Measurements from ENCODE around the gene GAS7. TPM values are rescaled to one million over a fixed set of nuclear protein-coding genes. Genes with fewer than 3 reads are reported as not detected.

The GAS7 gene
- total and polyA plus RNA-seq, 9 of the 15 experiments (the other 6 are each of a cell fraction or from before 2014, with no cell fraction given), result 0.11 to 0.33 TPM; not detected in 7

- intact Hi-C loops (cut with micrococcal nuclease) (no loop called here), in situ Hi-C loops (cut with MboI) (no loop called here)
- Histone ChIP-seq H3K27ac (ENCODE audit: extremely low read depth, low read depth, low read length) (no peak overlapping the region), H3K9me3 (replicated peaks; ENCODE audit: control insufficient read depth, insufficient read depth, low read depth, low read length) (no peaks in the 10 kb centered on the region), H3K4me3 (no peak overlapping the region), H2AFZ (ENCODE audit: low read depth, low read length) (no peak overlapping the region), H3K36me3 (ENCODE audit: control insufficient read depth, insufficient read depth, low read length) (no peaks in the 10 kb centered on the region), H3K9me1 (ENCODE audit: control insufficient read depth, insufficient read depth, low read length) (no peaks in the 10 kb centered on the region), H3K4me2 (ENCODE audit: insufficient read depth, low read length) (no peak overlapping the region), H3K9ac (ENCODE audit: insufficient read depth in 1 of 2, low read depth in 2 of 2, low read length in 2 of 2) (no peak overlapping the region), H3K79me2 (ENCODE audit: control insufficient read depth, insufficient read depth, low read length) (no peaks in the 10 kb centered on the region), H3K27me3 (ENCODE audit: control insufficient read depth in 2 of 2, insufficient read depth in 2 of 2, low read length in 2 of 2) (no peaks in the 10 kb centered on the region; a peak in 1 of 5 replicates), H3K4me1 (replicated peaks in 1 of 2; ENCODE audit: control insufficient read depth in 2 of 2, insufficient read depth in 2 of 2, low read length in 2 of 2) (no peaks in the 10 kb centered on the region), H4K20me1 (replicated peaks; ENCODE audit: control insufficient read depth, insufficient read depth, low read length) (no peaks in the 10 kb centered on the region)
- ChIA-PET POLR2A (no interaction called here), CTCF (ENCODE audit: low intra/inter-chr PET ratio) (interaction anchor here (1.2 kb wide), 1 partner anchor 57 kb away, joined by 4 read pairs; no protein-coding TSS in a partner anchor)
- peak; percentile 4 to 8 (median 8) for DNase-seq (ENCODE audit: extremely low read depth in 1 of 4, low spot score in 3 of 4)
- no TSS peak for BruUV-seq (replicated peaks)
- no peak for FAIRE-seq
- TF ChIP-seq TAL1 (IDR thresholded peaks at IDR 0.05) (no peak), CTCF (IDR thresholded peaks at IDR 0.05 in 2 of 3, conservative IDR thresholded peaks at IDR 0.05 in 1 of 3; ENCODE audit: insufficient read depth in 2 of 3, low read depth in 1 of 3, low read length in 3 of 3) (peak; percentile 12 to 26 (median 23); a peak in 2 of 6 replicates)
- no peak for ATAC-seq
- 0% methylated on average over 2 of the region's 3 CpGs for WGBS (ENCODE audit: insufficient coverage, low coverage, missing lambda C conversion rate)
Measured at GRCh38 chr17:9982159-9982558, 216.2 kb downstream of the GAS7 start.

DNA sequence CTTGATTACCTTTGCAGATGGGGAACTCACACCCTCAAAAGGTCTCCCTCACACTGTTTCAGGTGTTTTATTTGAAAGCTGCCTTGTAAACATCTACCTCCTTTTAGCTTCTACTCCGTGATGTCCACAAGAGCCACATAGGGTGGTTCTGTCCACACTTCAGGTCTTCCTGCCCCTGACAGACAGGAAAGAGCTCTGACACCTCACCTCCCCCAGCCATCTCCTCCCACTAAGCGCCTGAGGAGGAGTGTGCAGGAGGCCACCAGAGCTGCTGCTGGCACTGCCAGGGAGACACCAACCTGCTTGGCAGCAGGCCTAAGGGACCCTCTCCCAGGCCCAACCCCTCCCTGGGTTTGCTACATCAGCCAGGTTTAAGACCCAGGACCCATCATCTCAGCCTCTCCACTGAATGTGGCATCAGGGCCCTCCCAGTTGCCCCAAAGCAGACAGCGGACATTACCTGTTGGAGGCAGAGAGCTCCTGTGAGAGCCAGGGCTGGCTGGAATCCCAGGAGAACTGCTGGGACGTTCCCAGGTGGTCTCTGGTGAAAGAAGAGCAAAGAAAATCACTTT is 217.0 kb downstream of the GAS7 start:
- CTCF ChIA-PET (ENCODE audit: low intra/inter-chr PET ratio), result interaction anchor here (1.2 kb wide), 1 partner anchor 57 kb away, joined by 4 read pairs; no protein-coding TSS in a partner anchor
- Histone ChIP-seq H3K4me1 (replicated peaks in 1 of 2; ENCODE audit: control insufficient read depth in 2 of 2, insufficient read depth in 2 of 2, low read length in 2 of 2) (no peaks in the 10 kb centered on the region), H3K9me1 (ENCODE audit: control insufficient read depth, insufficient read depth, low read length) (no peaks in the 10 kb centered on the region), H4K20me1 (replicated peaks; ENCODE audit: control insufficient read depth, insufficient read depth, low read length) (no peaks in the 10 kb centered on the region), H3K79me2 (ENCODE audit: control insufficient read depth, insufficient read depth, low read length) (no peaks in the 10 kb centered on the region), H3K27me3 (ENCODE audit: control insufficient read depth in 2 of 2, insufficient read depth in 2 of 2, low read length in 2 of 2) (no peaks in the 10 kb centered on the region; a peak in 1 of 5 replicates), H3K36me3 (ENCODE audit: control insufficient read depth, insufficient read depth, low read length) (no peaks in the 10 kb centered on the region), H3K4me2 (ENCODE audit: insufficient read depth, low read length) (no peak overlapping the region), H2AFZ (ENCODE audit: low read depth, low read length) (no peak overlapping the region), H3K9ac (ENCODE audit: insufficient read depth in 1 of 2, low read depth in 2 of 2, low read length in 2 of 2) (no peak overlapping the region), H3K4me3 (no peak overlapping the region), H3K9me3 (replicated peaks; ENCODE audit: control insufficient read depth, insufficient read depth, low read depth, low read length) (no peaks in the 10 kb centered on the region), H3K27ac (ENCODE audit: extremely low read depth, low read depth, low read length) (no peak overlapping the region)
- DNase-seq (ENCODE audit: extremely low read depth in 1 of 4, low spot score in 3 of 4) (no peak), ATAC-seq (no peak), FAIRE-seq (no peak)
- TF ChIP-seq ZC3H11A (IDR thresholded peaks at IDR 0.05; ENCODE audit: low read depth, low read length), result no peak
- no peak for TF ChIP-seq SAFB (IDR thresholded peaks at IDR 0.05; ENCODE audit: borderline replicate concordance, low read depth, low read length)
- no peak for TF ChIP-seq PTTG1 (tag; IDR thresholded peaks at IDR 0.05; ENCODE audit: low read depth)
- no peak for TF ChIP-seq ZNF24 (IDR thresholded peaks at IDR 0.05)
- BruUV-seq (replicated peaks), result no TSS peak
- WGBS (ENCODE audit: insufficient coverage, low coverage, missing lambda C conversion rate), result 0% methylated on average over 4 of the region's 4 CpGs
- in situ Hi-C loops (cut with MboI), result no loop called here
- POLR2A ChIA-PET, result no interaction called here
- intact Hi-C loops (cut with micrococcal nuclease), result no loop called here
